Stomach smooth muscle (tissue), 2 donors: Measurements from ENCODE around the gene RFLNA.

ENCODE experiments used
- H3K27ac ChIP-seq: one replicate; pipeline ENCODE4 v1.7.0; 2013; ENCODE audit warnings: mild to moderate bottlenecking, low read length, inconsistent platforms
- H3K27me3 ChIP-seq, 2 donors: one replicate each; pipeline ENCODE4 v1.7.0; 2013; ENCODE audit warnings: low read length in 2 of 2; ENCODE audit not compliant: insufficient read depth in 2 of 2, control insufficient read depth in 1 of 2
- H3K36me3 ChIP-seq, 2 donors: one replicate each; pipeline ENCODE4 v1.7.0; 2013; ENCODE audit warnings: low read length in 2 of 2; ENCODE audit not compliant: control insufficient read depth in 2 of 2, insufficient read depth in 2 of 2
- H3K4me1 ChIP-seq: one replicate; pipeline ENCODE4 v1.7.0; 2013; ENCODE audit warnings: low read length; ENCODE audit not compliant: control insufficient read depth, insufficient read depth
- H3K4me3 ChIP-seq, 2 donors: one replicate each; pipeline ENCODE4 v1.7.0; 2013; ENCODE audit warnings: low read length in 2 of 2
- H3K9ac ChIP-seq, 2 donors: one replicate each; pipeline ENCODE4 v1.7.0; 2013; ENCODE audit warnings: low read length in 2 of 2, mild to moderate bottlenecking in 1 of 2
- H3K9me3 ChIP-seq, 2 donors: one replicate each; pipeline ENCODE4 v1.7.0; 2013; ENCODE audit warnings: low read length in 2 of 2; ENCODE audit not compliant: control insufficient read depth in 2 of 2
- donor health status: healthy.
- donor health status: Pancreatic carcinoma.

RFLNA gene

GRCh38 chr12:124304314-124304790 lies 9.5 kb downstream of the RFLNA start:
- Histone ChIP-seq H3K36me3 (no peaks in the 10 kb centered on the region), H3K9me3 (peaks cover 0 to 2% of the 10 kb centered on the region in 2 donors), H3K9ac (no peak overlapping the region), H3K4me3 (no peak overlapping the region), H3K4me1 (no peaks in the 10 kb centered on the region), H3K27me3 (no peaks in the 10 kb centered on the region), H3K27ac (no peak overlapping the region)

GRCh38 chr12:124305136-124305535 lies 10.2 kb downstream of the RFLNA start:
- Histone ChIP-seq H3K4me1 (no peaks in the 10 kb centered on the region), H3K27ac (no peak overlapping the region), H3K9me3 (peaks cover 0 to 2% of the 10 kb centered on the region in 2 donors), H3K9ac (no peak overlapping the region), H3K4me3 (no peak overlapping the region), H3K27me3 (no peaks in the 10 kb centered on the region), H3K36me3 (no peaks in the 10 kb centered on the region)

- Histone ChIP-seq H3K27ac (no peak overlapping the region), H3K9me3 (peaks cover 0 to 2% of the 10 kb centered on the region in 2 donors), H3K27me3 (no peaks in the 10 kb centered on the region), H3K4me1 (no peaks in the 10 kb centered on the region), H3K9ac (no peak overlapping the region), H3K36me3 (no peaks in the 10 kb centered on the region), H3K4me3 (no peak overlapping the region)
Measured at GRCh38 chr12:124305776-124306685, 11.1 kb downstream of the RFLNA start.

GRCh38 chr12:124306686-124307555 lies 12.0 kb downstream of the RFLNA start:
- Histone ChIP-seq H3K36me3 (no peaks in the 10 kb centered on the region), H3K4me3 (no peak overlapping the region), H3K9me3 (peaks cover 0 to 2% of the 10 kb centered on the region in 2 donors), H3K27ac (no peak overlapping the region), H3K9ac (no peak overlapping the region), H3K27me3 (no peaks in the 10 kb centered on the region), H3K4me1 (no peaks in the 10 kb centered on the region)

GRCh38 chr12:124307556-124307825 lies 12.6 kb downstream of the RFLNA start:
- no peaks in the 10 kb centered on the region for H3K27me3 ChIP-seq
- H3K36me3 ChIP-seq = no peaks in the 10 kb centered on the region
- no peak overlapping the region for H3K9ac ChIP-seq
- H3K4me3 ChIP-seq = no peak overlapping the region
- H3K4me1 ChIP-seq = no peaks in the 10 kb centered on the region
- H3K27ac ChIP-seq = no peak overlapping the region
- peaks cover 0 to 2% of the 10 kb centered on the region in 2 donors for H3K9me3 ChIP-seq

- no peaks in the 10 kb centered on the region for H3K4me1 ChIP-seq
- no peak overlapping the region for H3K9ac ChIP-seq
- H3K27ac ChIP-seq = no peak overlapping the region
- H3K9me3 ChIP-seq = peaks cover 0 to 2% of the 10 kb centered on the region in 2 donors
- H3K36me3 ChIP-seq = no peaks in the 10 kb centered on the region
- H3K27me3 ChIP-seq = no peaks in the 10 kb centered on the region
- H3K4me3 ChIP-seq = no peak overlapping the region
Measured at GRCh38 chr12:124308741-124309140, 13.8 kb downstream of the RFLNA start.

- no peak overlapping the region for H3K9ac ChIP-seq
- H3K9me3 ChIP-seq = peaks cover 0 to 2% of the 10 kb centered on the region in 2 donors
- H3K27ac ChIP-seq = no peak overlapping the region
- H3K4me3 ChIP-seq = no peak overlapping the region
- H3K27me3 ChIP-seq = no peaks in the 10 kb centered on the region
- H3K36me3 ChIP-seq = no peaks in the 10 kb centered on the region
- H3K4me1 ChIP-seq = no peaks in the 10 kb centered on the region
Measured at GRCh38 chr12:124309231-124309630, 14.3 kb downstream of the RFLNA start.

- Histone ChIP-seq H3K9ac (no peak overlapping the region), H3K4me1 (no peaks in the 10 kb centered on the region), H3K27me3 (no peaks in the 10 kb centered on the region), H3K36me3 (no peaks in the 10 kb centered on the region), H3K27ac (no peak overlapping the region), H3K4me3 (no peak overlapping the region), H3K9me3 (peaks cover 0 to 2% of the 10 kb centered on the region in 2 donors)
Measured at GRCh38 chr12:124309744-124310143, 14.9 kb downstream of the RFLNA start.

GRCh38 chr12:124310178-124310577 lies 15.3 kb downstream of the RFLNA start:
- no peak overlapping the region for H3K27ac ChIP-seq
- no peaks in the 10 kb centered on the region for H3K4me1 ChIP-seq
- no peaks in the 10 kb centered on the region for H3K36me3 ChIP-seq
- no peak overlapping the region for H3K4me3 ChIP-seq
- H3K27me3 ChIP-seq = no peaks in the 10 kb centered on the region
- peaks cover 0 to 2% of the 10 kb centered on the region in 2 donors for H3K9me3 ChIP-seq
- no peak overlapping the region for H3K9ac ChIP-seq

GRCh38 chr12:124310785-124311184 lies 15.9 kb downstream of the RFLNA start:
- H3K36me3 ChIP-seq = no peaks in the 10 kb centered on the region
- H3K4me3 ChIP-seq = no peak overlapping the region
- no peak overlapping the region for H3K9ac ChIP-seq
- H3K9me3 ChIP-seq = no peaks in the 10 kb centered on the region
- no peak overlapping the region for H3K27ac ChIP-seq
- no peaks in the 10 kb centered on the region for H3K27me3 ChIP-seq
- H3K4me1 ChIP-seq = no peaks in the 10 kb centered on the region
